ENCODE results near the gene RHNO1.

Gene RHNO1, protein sequence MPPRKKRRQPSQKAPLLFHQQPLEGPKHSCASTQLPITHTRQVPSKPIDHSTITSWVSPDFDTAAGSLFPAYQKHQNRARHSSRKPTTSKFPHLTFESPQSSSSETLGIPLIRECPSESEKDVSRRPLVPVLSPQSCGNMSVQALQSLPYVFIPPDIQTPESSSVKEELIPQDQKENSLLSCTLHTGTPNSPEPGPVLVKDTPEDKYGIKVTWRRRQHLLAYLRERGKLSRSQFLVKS

DNA sequence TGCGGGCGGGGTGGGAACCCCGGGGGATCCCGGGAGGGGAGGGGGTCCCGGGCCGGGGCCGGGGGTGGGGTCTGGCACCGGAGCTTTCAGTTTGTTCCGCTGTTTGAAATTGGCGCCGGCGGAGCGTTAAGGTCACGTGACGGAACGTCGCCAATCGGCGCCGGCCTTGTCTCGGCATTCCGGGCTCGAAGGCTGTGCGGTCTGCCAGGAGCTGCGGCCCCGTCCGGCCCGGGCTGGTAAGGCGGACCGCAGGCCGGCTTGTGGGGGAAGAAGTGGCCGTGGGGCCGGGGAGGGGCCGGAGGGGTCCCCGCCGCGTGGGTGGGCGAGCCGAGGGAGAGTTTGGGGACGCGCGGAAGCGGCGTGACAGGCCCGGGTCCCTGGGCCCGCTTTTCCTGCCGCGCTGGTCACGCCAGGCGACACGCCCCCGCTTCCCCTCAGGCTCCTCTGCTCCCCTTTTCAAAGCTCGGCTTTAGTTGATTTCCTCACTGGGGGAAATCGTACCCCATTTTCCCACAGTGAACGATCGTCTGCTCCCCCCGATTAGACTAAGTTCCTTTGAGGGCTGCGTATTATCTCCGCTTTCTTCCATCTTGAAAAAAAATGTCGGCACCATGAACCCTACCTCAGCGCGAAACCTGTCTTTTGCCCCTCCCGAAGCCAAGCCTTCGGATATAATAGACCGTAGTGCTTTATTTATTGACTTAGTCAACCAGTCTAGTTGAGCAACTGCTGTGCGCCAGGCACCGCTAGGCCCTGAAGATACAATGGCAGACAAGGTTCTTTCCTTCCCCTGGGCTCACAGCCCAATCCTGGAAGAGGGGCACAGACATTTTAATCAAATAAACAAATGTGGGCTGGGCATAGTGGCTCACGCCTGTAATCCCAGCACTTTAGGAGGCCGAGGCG is at the start of gene RHNO1, which contains the start of gene FOXM1:
Gene RHNO1 (plus strand): TSS at position 177 of the 906 bp plus-strand sequence. CDS start 8,144 bp downstream, outside the sequence.
Gene FOXM1 (minus strand): TSS at position 128 of the 906 bp plus-strand sequence. CDS start 2,696 bp downstream, outside the sequence.
- DNase-seq = peak; percentile 89

DNA sequence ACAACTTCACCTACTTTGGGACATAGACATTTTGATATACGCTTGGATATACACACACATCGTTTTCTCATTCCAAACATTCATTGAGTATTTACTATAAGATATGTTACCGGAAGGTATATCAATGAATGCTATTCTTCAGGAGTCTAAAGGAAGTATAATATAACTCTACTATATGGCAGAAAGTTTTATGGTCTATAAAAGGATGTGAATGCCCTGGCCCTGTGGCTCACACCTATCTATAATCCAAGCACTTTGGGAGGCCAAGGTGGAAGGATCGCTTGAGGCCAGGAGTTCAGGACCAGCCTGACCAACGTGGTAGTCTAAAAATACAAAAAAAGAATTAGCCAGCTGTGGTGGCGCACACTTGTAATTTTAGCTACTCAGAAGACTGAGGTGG is 47.7 kb upstream of the RHNO1 start:
- DNase-seq = no peak

DNA sequence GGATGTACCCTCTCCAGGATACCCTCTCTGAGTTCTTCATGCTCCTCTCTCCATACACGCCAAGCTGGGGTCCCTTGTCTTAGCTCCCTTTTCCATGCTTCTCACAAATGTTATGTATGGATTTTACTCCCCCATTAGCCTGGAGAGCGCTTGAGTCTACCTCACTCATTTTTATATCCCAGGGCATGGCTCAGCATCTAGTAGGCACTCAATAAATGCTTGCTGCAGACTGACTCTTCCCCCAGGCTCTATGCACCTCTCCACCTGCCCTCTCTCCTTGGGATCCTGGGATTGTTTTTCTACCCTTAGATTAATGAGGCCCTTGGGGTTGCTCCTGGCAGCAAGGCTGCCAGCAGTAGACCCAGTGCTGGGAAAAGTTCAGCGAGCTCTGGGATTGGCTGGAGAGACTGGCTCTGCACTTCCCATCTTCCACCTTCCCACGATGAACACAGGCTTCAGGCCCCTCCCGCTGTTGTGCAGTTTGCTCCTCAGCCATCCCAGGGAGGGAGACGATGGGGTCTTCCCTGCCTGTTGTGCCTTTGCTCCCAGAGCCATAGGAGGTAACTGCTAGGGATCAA is 44.4 kb upstream of the RHNO1 start:
- no peak for DNase-seq

DNA sequence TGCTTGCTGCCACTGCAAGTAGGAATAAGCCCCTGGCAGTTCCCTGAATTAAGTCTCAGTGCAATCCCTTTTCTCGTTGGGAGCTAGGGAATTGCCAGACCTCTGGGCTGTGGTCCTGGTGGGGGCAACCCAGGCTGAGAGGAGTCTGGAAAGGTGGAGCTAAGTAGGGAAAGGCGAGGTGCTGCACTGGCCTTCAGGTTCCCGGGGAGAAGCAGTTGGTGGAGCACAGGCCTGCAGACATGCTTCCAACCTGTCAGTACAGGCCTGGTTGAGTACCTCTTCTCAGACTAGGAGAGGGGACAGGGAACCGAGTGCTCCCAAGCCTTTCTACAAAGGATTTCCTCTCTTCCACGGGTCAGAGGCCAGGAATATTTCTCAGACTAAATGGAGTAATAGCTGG is 43.7 kb upstream of the RHNO1 start:
- no peak for DNase-seq

DNA sequence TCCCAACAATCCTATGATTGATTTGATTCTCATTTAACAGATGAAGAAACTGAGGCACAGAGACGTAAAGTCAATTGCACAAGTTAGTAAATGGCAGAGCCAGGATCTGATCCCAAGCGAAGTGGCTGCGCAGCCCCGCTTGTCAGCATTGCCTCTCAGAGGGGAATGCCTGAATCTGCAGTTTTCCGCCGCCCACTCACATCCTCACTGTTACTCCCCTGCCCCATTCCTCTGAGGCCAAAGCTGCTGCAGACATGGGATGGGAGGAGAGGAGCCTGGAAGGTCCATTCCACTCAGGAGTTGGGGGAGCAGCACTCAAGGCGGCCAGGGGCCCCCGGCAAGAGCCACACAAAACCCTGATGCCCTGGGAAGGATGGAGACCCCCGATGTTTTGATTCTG is 43.2 kb upstream of the RHNO1 start:
- no peak for DNase-seq

DNA sequence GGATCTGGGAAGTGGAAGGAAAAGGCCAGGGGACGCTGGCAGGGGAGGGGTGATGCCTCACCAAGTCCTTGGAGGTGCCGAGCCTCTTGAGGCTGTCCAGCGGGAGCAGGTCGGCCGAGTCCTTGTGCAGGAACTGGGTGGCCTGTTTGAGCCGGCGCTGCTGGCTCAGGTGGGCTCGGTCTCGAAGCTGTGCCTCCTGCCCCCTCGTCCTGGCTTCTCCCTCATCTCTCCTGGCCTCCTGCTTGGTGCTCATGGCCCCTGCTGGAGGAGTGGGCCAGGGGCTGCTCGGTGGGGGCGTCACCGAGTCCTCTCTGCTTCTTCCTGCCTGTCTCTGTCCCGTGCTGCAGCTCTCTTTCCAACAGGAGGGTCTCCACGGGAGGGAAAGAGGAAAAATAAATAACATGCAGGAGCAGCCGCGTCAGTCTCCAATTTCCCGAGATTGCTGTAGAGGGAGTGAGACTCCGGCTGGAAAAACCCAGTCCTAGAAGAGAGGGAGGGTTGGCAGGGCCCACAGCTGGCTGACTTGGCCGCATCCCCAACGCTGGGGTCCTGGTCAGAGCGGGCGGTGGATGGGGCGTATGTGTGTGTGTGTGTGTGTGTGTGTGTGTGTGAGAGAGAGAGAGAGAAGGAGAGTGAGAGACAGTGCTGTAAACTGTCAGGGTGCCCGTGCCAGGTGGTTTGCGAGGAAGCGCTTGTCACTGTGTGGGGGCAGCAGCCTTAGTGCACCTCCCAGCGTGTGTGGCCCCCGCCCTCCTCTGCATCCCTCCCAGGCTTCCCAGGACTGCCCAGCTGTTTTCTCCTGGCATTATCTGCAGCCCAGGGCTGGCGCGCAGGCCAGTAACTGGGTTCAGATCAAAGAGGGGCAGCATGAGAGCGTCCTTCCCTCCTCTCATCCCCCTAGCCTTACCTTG is 42.2 kb upstream of the RHNO1 start, which contains the start of gene NRIP2:
Gene NRIP2 (minus strand): TSS at position 455 of the 911 bp plus-strand sequence. CDS start 52 bp downstream, at position 403.
- DNase-seq = peak; percentile 13

DNA sequence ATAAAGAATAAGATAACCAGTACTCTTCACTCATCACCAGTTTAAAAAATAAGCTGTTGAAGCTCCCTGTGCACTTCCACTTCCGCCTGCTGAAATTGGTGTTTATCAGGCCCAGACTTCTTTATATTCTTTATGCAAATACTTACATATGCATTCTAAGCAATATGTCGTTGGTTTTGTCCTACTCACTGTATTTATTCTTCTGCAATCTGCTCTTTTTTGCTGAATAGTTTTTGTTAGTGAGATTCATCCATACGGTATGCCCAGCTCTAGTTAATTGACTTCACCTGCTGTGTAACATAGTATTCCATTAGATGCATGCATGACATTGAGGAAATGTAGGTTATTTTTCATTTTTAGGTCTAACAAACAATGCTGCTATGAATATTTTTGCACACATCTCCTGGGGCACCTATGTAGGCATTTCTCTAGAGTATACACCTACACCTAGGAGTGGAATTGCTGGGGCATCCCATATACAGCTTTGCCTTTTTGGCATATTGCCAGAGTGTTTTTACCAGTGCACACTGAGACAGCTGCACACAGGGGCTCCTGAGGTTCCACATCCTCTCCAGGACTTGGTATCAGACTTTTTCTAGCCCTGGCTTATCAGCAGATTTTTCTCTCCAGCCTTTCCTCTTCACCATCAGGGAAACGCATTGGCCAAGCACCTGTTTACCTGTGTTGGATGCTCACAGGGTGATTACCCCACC is 41.2 kb upstream of the RHNO1 start:
- DNase-seq = no peak

DNA sequence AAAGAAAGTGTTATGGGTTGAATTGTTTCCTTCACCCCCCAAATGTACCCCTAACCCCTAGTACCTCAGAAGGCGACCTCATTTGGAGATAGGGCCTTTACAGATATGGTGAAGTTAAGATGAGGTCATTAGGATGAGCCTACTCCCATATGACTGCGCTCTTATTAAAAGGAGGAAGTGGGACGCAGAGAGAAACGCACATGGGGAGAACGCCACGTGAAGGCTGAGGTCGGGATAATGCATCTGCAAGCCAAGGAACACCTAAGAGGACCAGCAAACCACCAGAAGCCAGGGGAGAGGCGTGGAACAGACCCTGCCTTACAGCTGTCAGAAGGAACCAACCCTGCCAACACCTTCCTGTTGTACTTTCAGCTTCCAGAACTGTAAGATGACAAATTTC is 40.4 kb upstream of the RHNO1 start:
- no peak for DNase-seq

DNA sequence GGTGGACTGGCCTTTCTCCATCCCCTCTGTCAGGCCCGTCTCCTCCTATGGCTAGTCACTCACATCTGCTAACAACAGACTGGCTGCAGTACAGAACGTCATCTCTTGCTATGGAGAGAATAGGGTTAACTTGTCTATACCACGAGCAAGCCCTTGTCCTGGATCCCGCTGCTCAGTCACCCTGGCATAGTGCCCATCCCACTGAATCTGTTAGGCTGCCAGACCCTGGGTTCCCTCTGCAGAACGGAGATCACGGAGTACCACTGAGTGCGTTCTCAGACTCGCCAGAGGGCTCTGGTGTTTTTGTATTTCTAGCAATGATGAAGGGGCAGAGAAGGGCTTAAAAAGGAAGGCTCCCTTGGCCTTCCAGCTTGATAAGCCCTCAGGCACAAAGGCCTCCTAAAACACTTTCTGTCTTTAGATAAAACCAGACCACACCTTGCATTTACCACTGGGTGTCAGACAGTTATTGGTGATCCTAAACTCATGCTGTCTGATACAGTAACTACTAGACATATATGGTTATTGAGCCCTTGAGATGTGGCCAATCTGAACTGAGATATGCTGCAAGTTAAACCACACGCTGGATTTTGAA is 35.9 kb upstream of the RHNO1 start:
- DNase-seq = no peak

DNA sequence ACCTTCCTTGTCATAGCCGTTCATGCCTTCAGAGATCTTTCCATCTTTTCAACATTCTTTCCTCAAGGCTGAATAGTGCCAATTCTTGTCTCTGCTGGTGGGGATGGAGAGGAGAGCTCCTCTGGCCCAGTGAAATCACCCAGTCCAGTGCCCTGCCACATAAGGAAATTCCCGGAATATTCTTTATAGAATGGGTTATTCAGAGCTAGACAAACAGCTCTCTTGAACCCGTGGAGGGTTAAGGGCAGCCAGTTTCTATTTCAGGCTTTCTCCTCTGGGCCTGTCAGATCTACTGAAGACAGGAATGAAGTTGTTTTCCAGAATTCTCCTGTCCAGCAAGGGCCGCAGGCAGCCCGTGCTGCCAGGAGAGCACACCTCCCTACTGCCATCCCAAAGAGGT is 34.1 kb upstream of the RHNO1 start:
- DNase-seq = no peak

DNA sequence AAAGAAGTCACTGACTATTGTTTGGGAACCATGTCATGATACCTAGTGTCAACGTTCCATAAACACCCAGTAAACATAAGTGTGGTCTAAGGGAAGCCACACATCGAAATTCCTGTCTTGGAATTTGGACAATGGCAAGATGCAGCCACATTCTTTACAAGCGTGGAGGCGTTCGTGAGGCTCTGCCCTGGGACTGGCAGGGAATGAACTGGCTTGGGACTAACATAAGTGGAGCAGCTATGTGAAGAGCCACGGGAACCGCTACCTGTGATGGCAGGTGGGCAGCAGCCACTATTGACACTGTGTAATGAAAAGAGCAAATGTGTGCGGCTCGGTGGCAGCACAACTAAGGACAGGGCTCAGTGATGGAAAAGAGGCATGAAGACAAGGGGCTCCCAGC is 32.2 kb upstream of the RHNO1 start:
- DNase-seq = no peak

DNA sequence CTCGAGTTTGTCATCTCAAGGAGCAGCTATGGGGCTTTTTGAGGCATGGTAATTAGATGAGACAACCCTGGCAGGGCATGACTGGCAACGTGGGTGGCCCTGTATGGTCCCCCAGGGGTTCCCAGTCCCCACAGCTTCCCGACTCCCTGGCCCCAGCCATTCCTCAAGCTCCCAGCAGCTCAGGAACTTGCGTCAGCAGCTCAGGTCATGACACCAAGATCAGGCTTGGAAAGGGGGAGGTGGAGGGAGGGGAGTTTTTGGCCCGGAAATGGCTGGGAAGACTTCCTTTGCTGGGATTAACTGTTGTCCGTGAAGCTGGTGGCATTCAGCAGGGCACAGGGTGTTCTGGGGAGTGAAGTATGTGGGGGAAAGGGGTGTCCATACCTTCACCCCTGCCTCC is 31.7 kb upstream of the RHNO1 start:
- peak; percentile 69 for DNase-seq

DNA sequence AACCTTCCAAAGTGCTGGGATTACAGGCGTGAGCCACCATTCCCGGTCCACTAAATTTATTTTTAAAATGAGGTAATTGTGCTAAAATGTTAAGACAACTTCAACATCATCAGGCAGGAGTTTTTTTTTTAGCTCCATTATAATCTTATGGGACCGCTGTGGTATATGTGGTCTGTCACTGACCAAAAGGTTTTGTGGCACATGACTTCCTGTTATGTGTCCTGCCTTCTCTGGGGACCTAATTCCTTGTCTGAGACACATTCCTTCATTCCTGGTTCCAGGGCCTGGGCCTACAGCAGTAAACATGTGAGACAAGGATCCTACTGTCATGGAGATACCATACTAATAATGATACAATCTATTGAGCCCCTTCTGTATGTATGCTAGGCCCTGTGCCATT is 25.1 kb upstream of the RHNO1 start:
- no peak for DNase-seq

DNA sequence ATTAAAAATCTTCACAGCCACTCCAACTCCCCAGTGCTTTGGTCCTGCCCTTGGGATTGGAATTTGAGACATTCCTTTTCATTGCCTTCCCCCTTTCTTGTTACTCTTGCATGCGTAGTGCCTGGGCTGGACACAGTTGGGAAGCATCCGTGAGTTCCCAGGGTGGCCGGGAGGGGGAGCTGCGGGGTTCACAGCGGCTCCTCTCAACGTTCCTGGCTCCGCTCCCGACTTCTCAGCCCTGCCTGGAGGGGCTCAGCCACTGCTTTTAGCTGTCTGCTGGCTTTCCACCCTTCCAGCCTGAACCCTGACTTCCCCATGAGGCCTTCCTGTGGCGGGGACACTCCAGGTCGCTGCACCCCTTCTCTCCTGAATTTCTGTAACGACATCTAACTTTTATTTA is 23.4 kb upstream of the RHNO1 start:
- DNase-seq = peak; percentile 71

DNA sequence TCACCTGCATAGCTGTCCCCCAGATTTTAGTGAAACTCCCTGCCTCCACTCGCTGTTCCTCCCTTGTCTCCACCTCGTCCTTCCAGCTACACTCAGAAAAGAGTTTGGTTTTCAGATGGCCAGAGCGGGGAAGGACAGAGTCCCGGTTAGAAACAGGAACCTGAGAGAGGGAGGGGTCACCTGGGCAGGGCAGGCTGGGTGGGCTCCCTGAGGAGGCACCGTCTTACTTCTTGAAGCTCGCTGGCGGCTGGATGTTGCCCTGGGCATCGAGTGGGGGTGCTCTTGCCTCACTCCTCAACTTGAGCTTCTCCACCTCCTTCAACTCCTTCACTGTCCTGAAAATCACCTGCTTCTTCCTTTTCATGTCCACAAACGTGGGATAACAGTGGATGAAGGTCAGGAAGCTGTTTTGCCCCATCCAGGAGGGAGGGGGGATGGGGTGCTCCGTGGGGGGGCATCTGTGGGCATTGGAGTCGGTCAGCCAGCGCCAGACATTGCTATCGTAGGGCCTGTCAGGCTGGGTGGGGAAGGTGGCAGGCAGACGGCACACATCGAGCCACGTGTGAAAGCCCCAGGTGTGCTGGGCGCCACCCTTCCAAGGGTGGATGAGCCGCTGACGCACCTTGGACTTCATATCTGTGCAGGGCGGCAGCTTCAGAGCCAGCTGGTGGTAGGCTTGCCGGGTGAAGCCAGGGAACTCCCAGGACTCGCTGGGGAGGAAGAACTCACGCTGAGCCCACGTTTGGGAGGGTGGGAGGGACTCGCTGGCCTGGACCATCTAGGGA is 22.2 kb upstream of the RHNO1 start:
- DNase-seq = no peak

DNA sequence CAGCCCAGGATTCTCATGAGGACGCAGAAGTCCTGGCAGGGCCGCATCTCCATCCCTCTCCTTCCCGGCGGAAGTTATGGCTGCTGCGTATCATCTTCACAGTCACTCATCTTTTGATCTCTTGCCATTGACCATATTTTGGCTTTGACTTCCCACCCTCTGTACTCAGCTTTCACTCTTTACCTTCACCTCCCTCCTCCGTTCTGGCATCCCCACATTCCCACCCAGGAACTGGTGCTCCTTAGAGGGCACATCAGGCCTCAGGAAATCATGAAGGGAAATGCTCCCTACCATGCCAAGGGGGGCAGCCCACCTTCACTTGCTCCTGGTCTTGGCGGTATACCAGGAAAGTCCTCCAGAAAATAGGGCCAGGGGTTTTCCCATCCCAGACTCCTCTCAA is 21.5 kb upstream of the RHNO1 start:
- DNase-seq = no peak

DNA sequence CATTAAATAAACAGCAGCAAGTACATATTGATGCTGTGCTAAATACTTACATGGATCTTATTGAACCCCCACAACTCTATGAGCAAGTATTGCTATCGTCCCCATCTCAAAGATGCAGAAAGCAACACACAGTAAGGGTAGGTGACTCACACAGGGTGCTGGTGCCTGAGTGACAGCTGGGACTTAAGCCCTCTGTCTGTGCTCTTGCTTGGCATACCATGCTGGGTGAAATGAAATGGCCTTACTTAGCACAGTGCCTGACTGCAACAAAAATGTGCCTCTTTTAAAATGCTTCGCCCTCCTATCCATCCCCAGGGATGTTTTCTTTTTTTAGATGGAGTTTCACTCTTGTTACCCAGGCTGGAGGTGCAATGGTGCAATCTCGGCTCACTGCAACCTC is 21.0 kb upstream of the RHNO1 start:
- DNase-seq = peak; percentile 29

DNA sequence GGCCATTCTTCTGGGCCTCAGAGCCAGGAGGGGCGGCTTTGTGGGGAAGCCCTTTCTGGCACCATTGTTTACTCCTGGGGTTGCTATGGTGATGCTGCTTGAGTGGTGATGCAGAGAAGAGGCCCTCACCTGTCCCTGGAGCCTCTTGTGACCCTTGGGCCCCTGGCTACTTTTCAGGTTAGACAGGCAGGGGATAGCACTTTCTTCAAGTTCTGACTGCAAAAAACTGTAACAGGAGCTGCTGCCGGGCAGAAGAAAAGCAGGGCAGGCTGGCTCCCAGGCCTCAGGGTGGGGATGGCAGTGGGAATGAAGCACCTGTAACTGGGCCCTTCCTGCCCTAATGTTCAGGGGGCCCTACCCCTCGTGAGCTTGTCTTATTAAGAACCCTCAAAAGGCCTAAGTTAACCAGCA is 20.0 kb upstream of the RHNO1 start, which contains the start of gene TEX52:
Gene TEX52 (minus strand): TSS at position 19 of the 411 bp plus-strand sequence. CDS start 13 bp downstream, at position 6.
- DNase-seq = no peak

DNA sequence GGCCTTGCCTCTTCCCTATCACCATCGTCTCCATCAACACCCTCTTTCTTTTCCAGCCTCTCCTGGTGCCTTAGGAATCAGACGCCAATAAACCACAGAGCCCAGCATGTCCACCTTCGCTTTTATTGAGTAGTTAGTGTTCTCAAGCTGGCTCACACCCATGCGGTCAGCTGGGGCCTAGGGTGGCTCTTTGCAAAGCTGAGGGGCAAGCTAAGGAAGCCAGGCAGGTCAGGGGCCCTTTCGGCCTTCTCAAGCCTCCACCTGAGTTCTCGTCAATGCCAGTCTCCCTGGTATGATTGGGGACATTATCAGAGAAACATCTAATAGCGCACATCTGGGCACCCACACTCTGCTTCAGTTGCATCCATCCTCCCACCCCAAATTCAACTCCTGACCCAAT is 19.4 kb upstream of the RHNO1 start:
- no peak for DNase-seq

DNA sequence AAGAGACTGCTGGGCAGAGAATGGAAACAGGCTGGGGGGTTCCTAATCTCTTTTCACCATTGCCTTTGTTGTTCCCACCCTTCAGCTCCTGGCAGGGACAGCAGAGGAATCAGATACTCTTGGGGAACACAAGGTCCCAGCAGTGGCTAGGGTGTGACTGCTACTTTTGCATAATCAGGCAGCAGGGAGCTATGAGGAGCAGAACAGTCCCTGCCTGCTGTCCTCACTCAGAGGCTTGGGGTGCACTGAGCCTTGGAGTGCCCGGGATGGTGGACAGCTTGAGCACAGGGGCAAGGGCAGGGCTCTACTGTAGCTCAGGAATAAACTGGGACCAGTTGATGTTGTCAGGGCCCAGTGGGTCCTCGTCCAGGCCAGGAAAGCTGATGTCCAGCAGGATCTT is 18.7 kb upstream of the RHNO1 start:
- no peak for DNase-seq
